Thyroid gland (tissue), 4 donors: ENCODE measurements around the gene KIRREL3.

Experiments used
- CTCF ChIP-seq, 6 experiments: fragments of 200-600 bp in 3 of 6; fragments of 450-650 bp in 3 of 6; sonication (generic) in 3 of 6; IDR thresholded peaks; one replicate each; pipeline ENCODE4 v1.5.1; 2016 to 2019; ENCODE audit warnings: antibody characterized with exemption in 6 of 6, mild to moderate bottlenecking in 2 of 6, inconsistent platforms in 1 of 6, moderate library complexity in 1 of 6
- POLR2A ChIP-seq, 2 donors: fragments of 450-650 bp; IDR thresholded peaks; one replicate each; pipeline ENCODE4 v1.6.1; 2017; ENCODE audit warnings: antibody characterized with exemption in 2 of 2, mild to moderate bottlenecking in 2 of 2, moderate library complexity in 1 of 2

- TF ChIP-seq CTCF (IDR thresholded peaks at IDR 0.05): no peak
- TF ChIP-seq POLR2A (IDR thresholded peaks at IDR 0.05): no peak
Observed at GRCh38 chr11:126640186-126640585, 360.4 kb downstream of the KIRREL3 start.
